ENCODE results near the gene TTC9.

The TTC9 gene

GRCh38 chr14:70716483-70716882 lies 74.8 kb downstream of the TTC9 start:
- no peak for DNase-seq (ENCODE audit: low read depth)

- peak; percentile 14 for DNase-seq (ENCODE audit: low read depth)
These were observed 75.2 kb downstream of the TTC9 start for GRCh38 chr14:70716958-70717357.

GRCh38 chr14:70718383-70719118 lies 76.8 kb downstream of the TTC9 start:
- no peak for DNase-seq (ENCODE audit: low read depth)

- peak; percentile 71 for DNase-seq (ENCODE audit: low read depth)
These were observed 79.8 kb downstream of the TTC9 start for GRCh38 chr14:70721542-70721941.

- DNase-seq (ENCODE audit: low read depth), result no peak
These were observed 80.7 kb downstream of the TTC9 start for GRCh38 chr14:70722418-70722817.

- no peak for DNase-seq (ENCODE audit: low read depth)
These were observed 81.6 kb downstream of the TTC9 start for GRCh38 chr14:70723276-70723675.

- no peak for DNase-seq (ENCODE audit: low read depth)
These were observed 82.4 kb downstream of the TTC9 start for GRCh38 chr14:70724110-70724509.

GRCh38 chr14:70724944-70725343 lies 83.2 kb downstream of the TTC9 start:
- no peak for DNase-seq (ENCODE audit: low read depth)

All from amniotic epithelial cell (primary cell).